COLO829 (cell line): Measurements from ENCODE around the gene PFDN4.
A peak's percentile ranks its signal among the peaks of the same experiment; 100 is the strongest.

Experiments used
- DNase-seq: peaks from one replicate; pipeline ENCODE4 v3.0.0; 2012; ENCODE audit warnings: low spot score

PFDN4 gene, protein sequence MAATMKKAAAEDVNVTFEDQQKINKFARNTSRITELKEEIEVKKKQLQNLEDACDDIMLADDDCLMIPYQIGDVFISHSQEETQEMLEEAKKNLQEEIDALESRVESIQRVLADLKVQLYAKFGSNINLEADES

GRCh38 chr20:54207743-54208547 is at the start of gene PFDN4:
Gene PFDN4, plus strand, starts transcription at chr20:54208087. Its CDS starts 14 bp downstream, at chr20:54208101.
- peak; percentile 91 for DNase-seq

GRCh38 chr20:54158226-54158625 is 49.7 kb upstream of the PFDN4 start:
- no peak for DNase-seq

GRCh38 chr20:54158856-54159418 is 49.0 kb upstream of the PFDN4 start:
- no peak for DNase-seq

DNA sequence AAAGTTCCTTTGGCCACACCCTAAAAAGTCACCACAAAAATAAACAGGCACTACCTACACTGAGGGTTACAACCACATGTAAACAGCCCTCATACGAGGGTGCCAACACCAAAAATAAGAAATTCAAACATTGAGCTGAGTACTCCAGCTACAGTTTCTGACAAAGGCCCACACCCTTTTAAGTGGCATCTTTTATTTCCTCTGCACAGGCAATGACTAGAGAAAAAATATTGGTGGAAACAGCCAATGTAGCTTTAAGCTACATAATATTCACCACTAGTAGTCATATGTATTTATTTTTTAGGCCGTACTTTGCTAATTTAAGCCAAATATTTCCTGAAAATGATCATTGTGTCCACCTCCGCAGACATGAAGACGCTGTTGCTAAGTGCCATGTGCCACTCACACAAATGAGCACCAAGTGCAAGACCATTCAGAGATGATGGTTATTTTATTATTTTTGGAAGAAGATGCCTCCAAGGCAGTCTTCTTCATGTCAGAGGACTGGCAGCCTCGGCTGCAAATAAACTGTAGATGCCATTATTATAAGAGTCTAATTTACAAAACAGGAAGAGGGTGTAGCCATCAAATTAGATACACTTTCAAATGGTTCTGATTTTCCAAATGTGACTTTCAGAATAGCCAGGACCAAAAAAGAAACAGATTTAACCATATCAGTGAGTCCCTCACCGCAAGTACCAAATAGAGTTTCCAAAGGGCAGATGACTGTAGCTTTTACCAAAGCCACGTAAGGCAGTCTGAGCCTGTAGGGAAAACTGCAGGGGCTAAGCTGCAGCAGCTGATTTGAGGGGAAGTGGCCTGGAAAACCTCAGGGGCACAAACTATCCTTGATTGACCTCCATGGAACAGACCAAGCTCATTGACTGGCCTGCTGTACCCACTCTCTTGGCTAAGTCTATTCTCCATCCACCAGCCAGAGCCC is 47.6 kb upstream of the PFDN4 start:
- no peak for DNase-seq

GRCh38 chr20:54161008-54161820 is 46.7 kb upstream of the PFDN4 start:
- no peak for DNase-seq

GRCh38 chr20:54161821-54162149 is 46.1 kb upstream of the PFDN4 start:
- DNase-seq: no peak

DNA sequence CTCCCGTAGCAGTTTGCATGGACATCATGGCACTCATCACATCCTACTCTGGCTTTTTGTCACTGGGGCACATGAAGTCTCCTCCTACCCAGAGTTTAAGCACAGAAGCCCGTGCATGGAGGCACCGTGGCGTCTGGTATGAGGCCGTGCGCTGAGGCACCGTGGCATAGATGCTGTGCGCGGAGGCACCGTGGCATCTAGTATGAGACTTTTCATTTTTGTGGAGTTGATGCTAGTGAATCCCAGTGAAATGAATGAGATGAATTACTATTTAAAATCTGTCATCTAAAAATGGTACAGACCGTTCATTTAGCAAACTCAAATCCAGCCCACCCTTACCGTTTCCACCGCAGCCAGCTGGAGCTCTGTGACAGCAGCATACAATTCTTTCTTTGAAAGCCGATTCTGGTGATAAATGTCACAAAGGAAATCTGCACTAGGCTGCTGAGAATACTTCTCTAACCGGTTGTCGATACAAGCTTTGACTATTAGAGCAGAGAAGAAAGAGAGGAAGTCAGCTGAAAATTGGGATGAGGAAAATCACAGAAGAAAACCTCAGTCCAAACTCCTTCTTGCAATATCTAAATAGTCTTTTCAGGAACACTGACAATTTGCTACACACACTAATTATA is 45.4 kb upstream of the PFDN4 start:
- DNase-seq: no peak

DNA sequence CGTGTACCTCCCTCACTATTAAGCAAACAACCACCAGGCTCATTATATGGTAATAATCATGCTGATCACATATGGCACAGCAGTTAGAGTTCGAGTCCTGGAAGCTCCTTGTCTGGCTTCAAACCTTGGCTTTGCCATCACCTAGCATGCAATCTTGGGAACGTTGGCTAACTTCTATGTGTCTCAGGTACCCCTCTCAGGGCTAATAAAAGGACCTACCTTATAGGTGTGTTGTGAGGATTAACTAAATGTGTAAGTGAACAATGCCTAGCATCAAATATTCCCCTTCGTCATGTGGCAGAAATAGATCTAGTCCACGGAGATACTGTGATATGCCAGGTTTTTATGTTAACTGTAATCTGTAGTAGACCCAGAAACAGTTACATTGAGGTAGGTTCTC is 44.5 kb upstream of the PFDN4 start:
- no peak for DNase-seq

- no peak for DNase-seq
These were observed 42.9 kb upstream of the PFDN4 start for GRCh38 chr20:54165014-54165413.

DNA sequence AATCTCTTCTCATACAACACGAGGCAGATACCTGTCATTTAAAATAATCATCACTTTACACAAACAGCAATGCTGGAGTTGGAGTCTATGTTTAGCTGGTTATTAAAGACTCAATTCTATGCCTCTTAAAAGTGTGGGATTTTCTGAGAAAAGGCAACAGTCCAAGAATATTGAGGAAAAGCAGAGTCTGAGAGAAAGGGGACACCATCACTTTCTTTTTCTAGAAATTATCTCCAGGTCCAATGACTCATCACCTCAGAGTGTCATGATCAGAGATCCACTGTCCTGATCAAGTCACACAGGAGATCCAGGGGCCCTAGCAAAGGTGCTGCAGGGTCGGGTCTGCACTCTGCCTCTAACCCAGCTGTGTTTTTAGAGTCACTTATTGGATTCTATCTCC is 42.1 kb upstream of the PFDN4 start:
- DNase-seq: no peak

DNA sequence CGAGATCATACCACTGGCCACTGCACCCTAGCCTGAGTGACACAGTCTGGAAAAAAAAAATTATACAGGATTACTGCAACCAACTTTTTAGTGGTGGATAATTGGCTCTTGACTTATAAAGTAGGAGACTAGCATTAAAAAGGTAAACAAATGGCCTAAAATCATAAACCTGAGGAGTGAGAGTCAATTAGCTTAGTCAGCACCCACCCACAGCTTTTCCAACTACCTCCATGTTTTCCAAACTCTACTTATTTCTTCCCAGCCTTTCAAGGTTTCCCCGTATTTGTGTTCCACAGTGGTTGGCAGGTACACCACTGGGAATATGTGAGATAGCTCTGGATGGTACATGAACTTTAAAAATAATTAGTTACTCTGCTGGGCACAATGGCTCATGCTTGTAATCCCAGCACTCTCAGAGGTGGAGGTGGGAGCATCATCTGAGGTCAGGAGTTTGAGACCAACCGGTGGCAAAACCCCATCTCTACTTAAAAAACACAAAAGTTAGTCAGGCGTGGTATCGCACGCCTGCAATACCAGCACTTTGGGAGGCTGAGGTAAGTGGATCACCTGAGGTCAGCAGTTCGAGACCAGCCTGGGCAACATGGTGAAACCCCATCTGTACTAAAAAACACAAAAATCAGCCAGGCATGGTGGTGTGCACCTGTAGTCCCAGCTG is 40.8 kb upstream of the PFDN4 start:
- DNase-seq: no peak

DNA sequence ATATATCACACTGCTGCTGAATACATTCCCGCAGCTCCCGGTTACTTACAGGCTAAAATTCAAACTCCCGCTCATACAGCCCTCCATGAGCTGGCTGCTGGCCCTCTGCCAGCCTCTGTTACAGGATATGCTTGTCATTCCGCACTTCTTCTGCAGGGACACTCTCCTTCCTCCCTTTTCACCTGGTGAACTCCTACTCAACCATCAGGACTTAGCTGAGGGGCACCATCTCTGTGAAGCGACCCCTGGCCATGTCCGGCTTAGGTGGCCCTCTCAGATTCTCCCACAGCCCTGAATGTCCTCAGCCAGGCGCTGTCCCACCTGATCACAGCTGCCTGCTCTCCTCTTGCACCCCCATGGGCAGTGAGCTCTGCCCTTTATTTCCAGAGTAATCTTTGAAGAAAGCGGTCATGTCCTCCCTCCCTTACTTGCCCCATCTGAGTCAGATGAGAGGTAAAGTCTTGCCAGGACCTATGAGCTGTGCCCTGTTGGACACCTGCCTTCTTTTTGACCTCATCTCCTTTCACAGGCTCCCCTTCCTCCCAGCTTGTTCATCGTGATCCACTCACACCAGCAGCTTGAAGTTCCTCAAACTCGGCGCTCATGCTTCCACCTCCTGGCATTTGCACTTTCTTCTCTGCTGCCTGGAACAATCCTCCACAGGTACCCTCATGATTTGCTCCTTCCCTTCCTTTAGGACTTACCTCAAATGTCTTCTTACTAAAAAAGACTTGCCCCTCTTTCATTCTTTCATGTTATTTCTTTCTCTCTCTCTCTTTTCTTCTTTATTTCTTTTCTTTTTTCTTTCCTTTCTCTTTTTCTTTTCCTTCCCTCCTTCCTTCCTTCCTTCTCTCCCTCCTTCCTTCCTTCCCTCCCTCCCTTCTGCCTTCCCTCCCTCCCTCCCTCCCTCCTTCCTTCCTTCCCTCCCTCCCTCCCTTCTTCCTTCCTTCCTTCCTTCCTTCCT is 39.7 kb upstream of the PFDN4 start:
- DNase-seq: no peak

DNA sequence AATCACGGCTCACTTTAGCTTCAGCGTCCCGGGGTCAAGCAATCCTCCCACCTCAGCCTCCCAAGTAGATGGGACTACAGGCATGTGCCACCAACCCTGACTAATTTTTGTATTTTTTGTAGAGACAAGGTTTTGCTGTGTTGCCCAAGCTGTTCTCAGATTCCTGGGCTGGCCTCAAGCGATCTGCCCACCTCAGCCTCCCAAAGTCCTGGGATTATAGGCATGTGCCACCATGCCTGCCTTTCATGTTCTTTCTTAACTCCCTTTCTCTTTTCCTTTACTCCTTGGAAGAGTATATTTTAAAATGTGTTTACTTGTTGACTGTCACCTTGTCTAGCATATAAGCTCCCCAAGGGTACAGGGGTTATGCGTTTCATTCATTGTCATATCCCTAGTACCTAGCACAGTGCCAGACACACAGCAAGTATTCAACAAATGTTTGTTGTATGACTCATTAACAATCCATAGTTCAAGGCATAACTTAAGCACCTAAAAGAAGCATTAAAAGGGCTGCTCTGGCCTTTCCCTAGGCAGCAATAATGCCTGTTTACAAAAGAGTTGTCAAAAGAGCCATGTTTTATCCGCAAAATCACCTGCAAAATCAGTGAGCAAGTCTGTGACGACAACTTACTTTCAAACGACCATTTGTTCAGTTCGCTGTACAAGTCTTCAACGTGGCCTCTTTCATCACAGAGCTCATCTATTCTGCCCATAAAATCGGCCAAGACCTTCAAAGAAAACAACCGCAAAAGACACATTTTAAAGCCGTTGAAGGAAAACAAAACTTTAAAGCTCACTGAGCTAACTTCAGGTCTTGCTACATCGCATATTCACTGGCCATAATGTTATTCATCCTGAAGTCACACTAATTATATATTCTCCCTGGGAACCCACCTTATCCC is 38.7 kb upstream of the PFDN4 start:
- DNase-seq: no peak

- no peak for DNase-seq
These were observed 37.8 kb upstream of the PFDN4 start for GRCh38 chr20:54170026-54170471.

GRCh38 chr20:54170963-54171362 is 36.9 kb upstream of the PFDN4 start:
- no peak for DNase-seq

GRCh38 chr20:54172532-54172855 is 35.4 kb upstream of the PFDN4 start:
- no peak for DNase-seq

GRCh38 chr20:54172856-54173652 is 34.8 kb upstream of the PFDN4 start:
- no peak for DNase-seq
